HG02973 (cell line): ENCODE data around the gene NOS1AP.
"Not testable (repeated sequence)": the region's sequence is repeated elsewhere in the genome, so short reads cannot be mapped to it uniquely, and the experiment has no call there.

Source experiments
- ATAC-seq: cut with Tn5 transposase; IDR thresholded peaks from one replicate; pipeline ENCODE4 v1.9.1; 2021; ENCODE audit warnings: moderate library complexity; ENCODE audit not compliant: unreplicated experiment

Gene NOS1AP

GRCh38 chr1:162056579-162056978, 12.9 kb upstream of the NOS1AP start:
- no peak for ATAC-seq

GRCh38 chr1:162059721-162060120, 9.8 kb upstream of the NOS1AP start:
- ATAC-seq, result no peak

GRCh38 chr1:162060314-162060713, 9.2 kb upstream of the NOS1AP start:
- no peak for ATAC-seq

- no peak for ATAC-seq
Measured at GRCh38 chr1:162062542-162063015, 6.9 kb upstream of the NOS1AP start.

GRCh38 chr1:162065016-162065415, 4.5 kb upstream of the NOS1AP start:
- ATAC-seq, result no peak

GRCh38 chr1:162066836-162067235, 2.7 kb upstream of the NOS1AP start:
- not testable (repeated sequence) for ATAC-seq

GRCh38 chr1:162067466-162067865, 2.0 kb upstream of the NOS1AP start:
- no peak for ATAC-seq

GRCh38 chr1:162068301-162068700, 1.2 kb upstream of the NOS1AP start:
- no peak for ATAC-seq

- ATAC-seq, result no peak
Measured at GRCh38 chr1:162070094-162070748, 730 bp downstream of the NOS1AP start.

- ATAC-seq, result no peak
Measured at GRCh38 chr1:162070825-162071224, 1.3 kb downstream of the NOS1AP start.

- no peak for ATAC-seq
Measured at GRCh38 chr1:162072740-162073139, 3.2 kb downstream of the NOS1AP start.

GRCh38 chr1:162074276-162075005, 5.0 kb downstream of the NOS1AP start:
- ATAC-seq, result no peak

- no peak for ATAC-seq
Measured at GRCh38 chr1:162075862-162076261, 6.4 kb downstream of the NOS1AP start.

- no peak for ATAC-seq
Measured at GRCh38 chr1:162077648-162078299, 8.3 kb downstream of the NOS1AP start.

GRCh38 chr1:162079030-162079429, 9.5 kb downstream of the NOS1AP start:
- no peak for ATAC-seq

- no peak for ATAC-seq
Measured at GRCh38 chr1:162080472-162081015, 11.1 kb downstream of the NOS1AP start.

GRCh38 chr1:162081316-162081715, 11.8 kb downstream of the NOS1AP start:
- no peak for ATAC-seq

- ATAC-seq, result not testable (repeated sequence)
Measured at GRCh38 chr1:162082080-162082479, 12.6 kb downstream of the NOS1AP start.

- no peak for ATAC-seq
Measured at GRCh38 chr1:162083273-162083672, 13.8 kb downstream of the NOS1AP start.

- ATAC-seq, result no peak
Measured at GRCh38 chr1:162085991-162086390, 16.5 kb downstream of the NOS1AP start.

- ATAC-seq, result no peak
Measured at GRCh38 chr1:162087111-162087510, 17.6 kb downstream of the NOS1AP start.

GRCh38 chr1:162087574-162087973, 18.1 kb downstream of the NOS1AP start:
- no peak for ATAC-seq
